HG02840 (cell line): ENCODE results near the gene RFXAP.
"Not testable (repeated sequence)": the region's sequence is repeated elsewhere in the genome, so short reads cannot be mapped to it uniquely, and the experiment has no call there.

Experiments used
- ATAC-seq: cut with Tn5 transposase; IDR thresholded peaks from one replicate; pipeline ENCODE4 v1.9.1; 2021; ENCODE audit warnings: mild to moderate bottlenecking, moderate library complexity, moderate number of reproducible peaks; ENCODE audit not compliant: unreplicated experiment, low FRiP score

The RFXAP gene, protein sequence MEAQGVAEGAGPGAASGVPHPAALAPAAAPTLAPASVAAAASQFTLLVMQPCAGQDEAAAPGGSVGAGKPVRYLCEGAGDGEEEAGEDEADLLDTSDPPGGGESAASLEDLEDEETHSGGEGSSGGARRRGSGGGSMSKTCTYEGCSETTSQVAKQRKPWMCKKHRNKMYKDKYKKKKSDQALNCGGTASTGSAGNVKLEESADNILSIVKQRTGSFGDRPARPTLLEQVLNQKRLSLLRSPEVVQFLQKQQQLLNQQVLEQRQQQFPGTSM

DNA sequence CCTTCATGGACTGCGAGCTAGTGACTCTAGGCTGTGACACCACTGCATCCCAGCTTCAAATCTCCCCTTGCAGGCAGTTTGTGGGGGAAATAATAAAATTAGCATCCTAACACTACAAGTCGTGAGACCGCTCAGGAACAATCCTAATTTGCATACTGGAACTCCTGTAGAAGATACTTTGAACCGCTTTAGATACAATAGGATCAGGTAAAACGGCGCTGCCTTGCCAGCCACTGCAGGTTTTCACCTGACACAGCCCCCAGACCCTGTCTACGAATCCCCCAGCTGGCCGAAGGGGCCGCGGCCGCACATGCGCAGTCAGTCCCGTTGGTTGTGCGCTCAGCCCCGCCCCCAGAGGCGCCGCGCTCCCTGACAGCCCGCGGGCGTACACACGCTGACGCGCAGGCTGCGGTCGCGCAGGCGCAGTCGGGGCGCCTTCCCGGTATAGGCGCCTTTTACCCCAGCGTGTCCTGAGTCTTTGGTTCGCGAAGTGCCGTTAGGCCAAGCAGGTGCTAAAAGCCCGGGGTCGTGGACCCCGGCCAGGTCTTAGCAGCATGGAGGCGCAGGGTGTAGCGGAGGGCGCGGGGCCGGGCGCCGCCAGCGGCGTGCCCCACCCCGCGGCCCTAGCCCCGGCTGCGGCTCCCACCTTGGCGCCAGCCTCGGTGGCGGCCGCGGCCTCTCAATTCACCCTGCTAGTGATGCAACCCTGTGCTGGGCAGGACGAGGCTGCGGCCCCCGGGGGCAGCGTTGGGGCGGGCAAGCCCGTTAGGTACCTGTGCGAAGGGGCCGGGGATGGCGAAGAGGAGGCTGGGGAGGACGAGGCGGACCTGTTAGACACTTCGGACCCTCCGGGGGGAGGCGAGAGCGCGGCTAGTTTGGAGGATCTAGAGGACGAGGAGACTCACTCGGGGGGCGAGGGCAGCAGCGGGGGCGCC is at the start of gene RFXAP:
Gene RFXAP (plus strand): TSS at position 419 of the 935 bp plus-strand sequence. CDS start 136 bp downstream, at position 555.
- ATAC-seq = peak; percentile 93

DNA sequence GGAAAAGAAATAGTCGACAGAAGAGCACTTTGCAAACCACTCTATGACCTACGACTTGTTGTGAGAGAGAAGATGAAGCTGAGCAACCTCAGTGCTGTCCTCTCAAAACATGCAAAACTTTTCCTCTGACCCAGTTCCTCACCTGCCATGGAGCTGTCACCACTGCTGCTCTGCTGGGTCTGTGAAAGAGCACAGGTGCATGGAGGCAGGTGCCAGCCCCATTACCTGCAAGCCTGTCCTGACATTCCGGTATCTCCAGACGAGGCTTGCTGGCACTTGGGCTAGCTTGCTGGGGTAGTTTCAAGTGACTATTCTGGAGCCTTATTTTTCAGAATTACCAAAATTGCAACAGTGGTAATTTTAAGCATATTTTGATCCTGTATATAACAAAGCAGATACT is 49.5 kb upstream of the RFXAP start:
- ATAC-seq = no peak

DNA sequence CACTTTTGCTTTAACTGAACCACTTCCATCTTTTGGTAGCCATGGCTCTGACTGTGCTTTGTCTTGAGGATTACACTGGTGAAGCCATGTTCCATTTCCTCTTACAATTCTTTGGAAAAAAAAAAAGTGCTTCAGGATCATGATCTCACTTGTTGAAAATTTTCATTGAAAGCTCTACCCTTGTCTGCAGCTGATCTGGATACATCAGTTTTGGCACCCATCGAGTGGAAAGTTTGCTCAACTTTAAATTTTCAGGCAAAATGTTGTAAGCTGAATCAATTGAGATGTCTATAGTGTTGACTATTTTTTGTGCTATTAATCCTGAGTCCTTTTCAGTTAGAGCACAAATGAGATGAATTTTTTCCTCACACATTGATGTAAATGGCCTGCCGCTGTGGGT is 48.3 kb upstream of the RFXAP start:
- no peak for ATAC-seq

DNA sequence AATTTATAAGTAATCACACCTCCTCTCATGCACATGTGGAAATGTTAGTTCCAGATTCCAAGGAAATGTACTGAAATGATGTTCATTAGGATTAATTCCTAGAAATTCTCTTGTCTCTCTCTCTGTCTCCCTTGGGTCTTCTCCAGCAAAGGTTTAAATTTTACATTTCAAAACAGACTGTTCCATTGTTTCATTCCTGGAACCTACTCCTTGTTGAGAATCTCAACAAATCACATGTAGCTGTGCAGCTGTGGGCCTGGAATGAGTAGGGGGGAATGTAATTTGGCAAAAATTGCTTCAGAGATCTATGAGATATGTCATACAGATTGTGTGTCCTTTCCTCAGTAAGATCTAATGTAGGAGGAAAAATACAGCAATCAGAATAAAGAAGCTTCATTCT is 46.2 kb upstream of the RFXAP start:
- ATAC-seq = no peak

DNA sequence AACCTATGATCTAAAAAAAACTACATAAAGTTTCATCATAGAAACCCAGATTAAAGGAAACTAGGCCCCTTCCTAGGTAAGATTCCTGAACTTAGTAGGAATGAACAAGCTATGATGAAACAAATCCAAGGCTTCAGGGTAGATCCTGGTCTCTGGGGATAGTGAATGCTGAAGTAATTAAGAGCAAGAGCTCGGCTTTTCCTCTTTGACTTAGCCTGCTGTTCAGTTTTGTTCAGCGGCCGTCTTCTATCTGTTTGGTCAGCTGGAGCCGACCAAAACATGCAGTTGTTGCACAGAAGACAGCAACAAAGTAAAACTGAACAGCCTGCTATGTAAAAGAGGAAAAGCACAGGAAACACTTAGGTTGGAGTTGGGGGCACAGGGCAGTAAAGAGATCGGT is 44.1 kb upstream of the RFXAP start:
- ATAC-seq = no peak

DNA sequence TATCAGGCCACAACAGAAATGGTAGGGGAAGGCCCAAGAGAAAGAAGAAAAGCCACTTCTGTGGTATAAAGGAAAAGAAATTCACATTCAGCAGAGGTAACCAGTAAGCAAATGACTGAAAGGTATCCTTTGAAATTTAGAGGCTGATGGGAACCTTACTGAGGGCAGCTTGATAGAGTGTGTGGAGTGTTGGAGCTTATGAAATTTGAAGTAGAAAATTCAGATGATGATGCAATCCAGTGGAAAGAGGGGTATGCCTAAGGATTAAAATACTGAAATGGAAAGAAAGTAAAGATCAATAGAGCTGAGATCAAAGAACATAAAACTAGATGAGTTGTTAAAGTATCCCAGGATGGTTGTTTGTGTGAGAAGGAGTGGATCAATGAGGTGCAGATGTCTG is 42.8 kb upstream of the RFXAP start:
- ATAC-seq = no peak

DNA sequence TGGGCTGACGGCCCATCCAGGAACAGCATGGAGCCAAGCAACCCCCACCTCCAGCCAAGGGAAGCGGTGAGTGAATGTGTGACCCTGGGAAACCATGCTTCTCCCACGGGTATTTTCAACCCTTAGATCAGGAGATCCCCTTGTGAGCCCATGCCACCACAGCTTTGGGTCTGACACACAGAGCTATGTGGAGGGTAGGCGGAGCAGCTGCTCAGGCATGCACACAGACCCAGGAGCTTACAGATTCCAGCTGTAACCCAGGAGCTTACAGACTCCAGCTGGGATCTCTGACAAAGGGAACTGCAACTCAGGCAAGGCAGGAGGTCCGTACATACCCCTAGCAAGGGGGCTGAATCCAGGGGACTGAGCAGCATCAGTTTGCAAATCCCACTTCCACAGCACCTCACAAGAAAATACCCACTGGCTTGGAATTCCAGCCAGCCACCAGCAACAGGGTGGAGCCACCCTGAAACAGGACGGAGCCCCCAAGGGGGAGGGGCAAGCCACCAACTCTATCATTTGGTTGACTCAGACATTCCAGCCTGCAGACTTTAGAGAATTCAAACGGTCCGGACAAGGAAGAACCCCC is 40.8 kb upstream of the RFXAP start:
- no peak for ATAC-seq

DNA sequence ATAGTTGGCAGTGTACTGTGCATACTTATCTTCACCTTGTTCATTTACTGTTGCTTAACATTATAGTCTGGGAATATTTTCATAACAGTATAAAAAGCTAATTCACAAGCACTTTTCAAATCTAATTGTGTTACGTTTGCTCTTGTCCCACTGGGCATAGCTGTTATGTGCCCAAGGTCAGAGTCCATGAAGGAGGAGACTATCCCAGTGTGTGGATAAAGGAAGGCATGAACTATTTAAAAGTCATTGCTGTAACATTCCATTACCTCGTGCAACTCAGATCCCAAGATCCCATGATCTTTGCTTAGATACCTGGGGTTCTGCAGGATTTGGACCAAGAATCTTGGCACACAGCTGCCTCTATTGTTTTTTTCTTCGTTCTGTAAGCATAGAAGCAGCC is 35.1 kb upstream of the RFXAP start:
- no peak for ATAC-seq

GRCh38 chr13:36786175-36786574 is 32.8 kb upstream of the RFXAP start:
- not testable (repeated sequence) for ATAC-seq

DNA sequence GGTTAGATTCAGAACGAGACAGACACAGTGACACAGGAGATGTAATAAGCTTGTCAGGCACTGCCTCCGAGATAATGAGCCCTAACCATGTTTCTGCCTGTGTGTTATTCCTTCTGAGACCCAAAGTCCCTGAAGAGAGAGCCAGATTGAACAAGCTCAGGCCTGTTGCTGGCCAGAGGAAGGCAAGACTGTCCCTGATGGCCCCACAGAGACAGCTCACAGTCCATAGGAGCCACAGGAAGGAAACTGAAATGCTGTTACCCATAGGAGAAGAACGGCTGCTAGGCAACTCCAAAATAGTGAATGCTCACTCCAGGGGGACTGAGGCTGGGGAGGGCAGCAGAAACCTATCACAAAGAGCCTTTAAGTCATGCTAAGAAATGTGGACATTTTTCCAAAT is 31.8 kb upstream of the RFXAP start:
- no peak for ATAC-seq

- ATAC-seq = no peak
Observed at GRCh38 chr13:36788276-36788675, 30.7 kb upstream of the RFXAP start.

DNA sequence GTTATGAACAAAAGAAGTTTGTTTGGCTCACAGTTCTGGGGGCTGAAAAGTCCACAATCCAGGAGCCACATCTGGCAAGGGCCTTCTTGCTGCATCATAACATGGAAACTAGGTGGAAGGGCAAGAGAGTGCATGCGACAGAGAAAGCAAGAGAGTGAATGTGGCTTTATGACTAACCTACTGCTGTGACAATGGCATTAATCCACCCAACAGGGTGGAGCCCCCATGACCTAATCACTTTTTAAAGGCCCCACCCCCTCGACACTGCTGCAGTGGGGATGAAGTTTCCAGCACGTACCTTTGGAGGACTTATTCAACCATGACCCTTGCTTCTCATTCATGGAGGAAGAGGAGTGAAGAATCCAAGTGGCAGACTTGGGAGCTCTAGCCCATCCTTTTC is 30.0 kb upstream of the RFXAP start:
- ATAC-seq = no peak

DNA sequence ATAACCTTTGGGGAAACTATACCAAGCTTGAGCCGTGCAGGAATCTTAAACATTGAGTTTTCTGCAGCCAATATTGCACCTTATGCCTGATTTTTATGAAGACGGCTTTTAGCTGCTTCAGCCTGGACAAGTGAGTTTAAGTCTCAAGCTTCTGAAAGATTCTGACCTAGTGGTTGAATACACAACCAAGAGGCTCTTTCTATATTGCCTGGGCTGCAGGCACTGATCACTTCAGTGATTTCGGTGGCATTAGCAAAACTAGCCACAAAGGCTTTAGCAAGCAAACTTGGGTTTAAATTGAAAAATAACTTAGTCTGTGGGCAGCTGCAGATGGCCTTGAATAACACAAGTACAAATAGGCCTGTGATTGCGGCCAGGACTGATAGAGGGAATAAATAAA is 29.3 kb upstream of the RFXAP start:
- no peak for ATAC-seq

GRCh38 chr13:36794706-36795105 is 24.3 kb upstream of the RFXAP start:
- ATAC-seq = no peak

DNA sequence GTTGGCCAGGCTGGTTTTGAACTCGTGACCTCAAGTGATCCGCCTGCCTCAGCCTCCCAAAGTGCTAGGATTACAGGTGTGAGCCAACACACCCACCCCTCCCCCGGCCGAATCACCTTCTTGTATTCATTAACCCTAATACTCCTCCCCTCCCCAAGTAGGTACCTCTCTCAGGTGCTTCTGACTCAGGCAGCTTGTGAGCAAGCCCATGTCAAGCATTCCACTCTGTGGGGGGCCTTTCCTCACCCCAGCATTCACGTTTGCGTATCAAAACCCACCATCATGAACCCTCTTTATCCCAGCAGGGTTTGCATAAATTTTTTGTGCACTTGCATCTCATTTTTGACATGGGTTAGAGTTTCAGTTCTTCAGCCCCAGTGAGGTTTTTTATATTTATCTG is 23.6 kb upstream of the RFXAP start:
- no peak for ATAC-seq

DNA sequence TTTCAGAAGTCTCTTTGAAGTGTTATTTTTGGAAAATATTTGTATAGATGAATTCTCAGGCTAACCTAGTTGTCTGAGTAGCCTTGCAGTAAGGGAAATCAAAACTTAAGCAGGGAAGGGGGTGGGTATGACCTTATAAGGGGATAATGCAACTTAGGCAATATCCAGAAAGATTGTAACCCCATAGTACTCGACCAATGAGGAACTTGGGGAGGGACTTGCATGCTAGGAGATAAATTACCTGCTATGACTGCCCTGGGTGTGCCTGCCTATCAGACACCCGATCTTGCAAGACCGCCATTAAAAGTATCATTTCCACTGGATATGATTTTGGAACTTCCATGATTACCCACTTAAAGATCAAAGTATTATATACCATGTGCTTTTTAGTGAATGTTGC is 23.0 kb upstream of the RFXAP start:
- ATAC-seq = no peak

GRCh38 chr13:36801035-36801434 is 18.0 kb upstream of the RFXAP start:
- no peak for ATAC-seq

- no peak for ATAC-seq
Observed at GRCh38 chr13:36804588-36804987, 14.4 kb upstream of the RFXAP start.

GRCh38 chr13:36806102-36806501 is 12.9 kb upstream of the RFXAP start:
- ATAC-seq = no peak

DNA sequence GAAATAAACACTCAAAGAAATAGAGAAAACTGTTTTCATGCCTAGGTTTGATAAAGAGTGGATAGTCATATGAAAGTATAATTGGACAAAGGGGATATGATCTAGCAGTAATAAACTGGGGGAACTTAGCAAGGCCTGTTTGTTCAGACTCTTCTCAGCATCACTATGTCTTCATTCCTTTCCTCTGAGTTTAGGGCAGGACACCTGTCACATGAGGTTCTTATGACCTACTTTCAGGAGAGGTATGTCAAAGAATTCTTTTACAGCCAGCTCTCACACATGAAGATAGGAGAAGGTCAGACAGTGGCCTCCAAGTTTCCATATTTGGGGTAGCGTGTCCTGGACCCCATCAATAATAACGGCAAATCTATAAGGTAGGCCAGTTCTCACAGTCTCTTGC is 11.4 kb upstream of the RFXAP start:
- ATAC-seq = no peak

GRCh38 chr13:36813225-36813624 is 5.8 kb upstream of the RFXAP start:
- no peak for ATAC-seq
